HEK293 (cell line): ENCODE results near the gene OR2V2.

Experiments used
- HIC1 ChIP-seq: fragments of 450-650 bp; formaldehyde crosslinking; IDR thresholded peaks from 2 replicates; pipeline ENCODE4 v1.5.1; 2016; ENCODE audit warnings: missing biosample characterization, missing genetic modification characterization
- IKZF3 ChIP-seq: fragments of 450-650 bp; IDR thresholded peaks from 2 replicates; pipeline ENCODE4 v1.5.0; 2018; ENCODE audit warnings: missing biosample characterization, mild to moderate bottlenecking, missing genetic modification characterization, moderate library complexity
- KLF7 ChIP-seq: fragments of 450-650 bp; formaldehyde crosslinking; IDR thresholded peaks from 2 replicates; pipeline ENCODE4 v1.5.1; 2016; ENCODE audit warnings: missing biosample characterization, missing genetic modification characterization, borderline replicate concordance
- KLF9 ChIP-seq: fragments of 450-650 bp; formaldehyde crosslinking; IDR thresholded peaks from 2 replicates; pipeline ENCODE4 v1.5.1; 2016; ENCODE audit warnings: missing biosample characterization, missing genetic modification characterization, low read depth
- PRDM1 ChIP-seq: fragments of 450-650 bp; formaldehyde crosslinking; IDR thresholded peaks from 2 replicates; pipeline ENCODE4; 2016; ENCODE audit warnings: missing biosample characterization, missing genetic modification characterization
- PRDM10 ChIP-seq: fragments of 450-650 bp; formaldehyde crosslinking; IDR thresholded peaks from 2 replicates; pipeline ENCODE4 v1.5.1; 2016; ENCODE audit warnings: missing biosample characterization, missing genetic modification characterization
- TRIM28 ChIP-seq: IDR thresholded peaks from 2 replicates; pipeline ENCODE4 v1.6.1; 2011; ENCODE audit warnings: low read length, control low read depth, borderline replicate concordance
- ZBTB10 ChIP-seq: fragments of 450-650 bp; formaldehyde crosslinking; IDR thresholded peaks from 2 replicates; pipeline ENCODE4 v1.5.1; 2016; ENCODE audit warnings: missing biosample characterization, missing genetic modification characterization
- ZBTB48 ChIP-seq: fragments of 450-650 bp; formaldehyde crosslinking; IDR thresholded peaks from 2 replicates; pipeline ENCODE4 v1.5.1; 2016; ENCODE audit warnings: missing biosample characterization, missing genetic modification characterization
- ZFP69B ChIP-seq: fragments of 450-650 bp; formaldehyde crosslinking; IDR thresholded peaks from 2 replicates; pipeline ENCODE4 v1.5.1; 2016; ENCODE audit warnings: missing biosample characterization, missing genetic modification characterization
- ZIC2 ChIP-seq: fragments of 450-650 bp; formaldehyde crosslinking; IDR thresholded peaks from 2 replicates; pipeline ENCODE4 v1.5.1; 2016; ENCODE audit warnings: missing biosample characterization, missing genetic modification characterization
- ZNF121 ChIP-seq: fragments of 450-650 bp; formaldehyde crosslinking; IDR thresholded peaks from 2 replicates; pipeline ENCODE4 v1.5.1; 2016; ENCODE audit warnings: missing biosample characterization, missing genetic modification characterization
- ZNF184 ChIP-seq: fragments of 450-650 bp; IDR thresholded peaks from 2 replicates; pipeline ENCODE4 v1.5.1; 2018; ENCODE audit warnings: missing biosample characterization, mild to moderate bottlenecking, missing genetic modification characterization
- ZNF391 ChIP-seq: fragments of 450-650 bp; formaldehyde crosslinking; IDR thresholded peaks from 2 replicates; pipeline ENCODE4 v1.5.1; 2016; ENCODE audit warnings: low read depth, missing biosample characterization, missing genetic modification characterization, borderline replicate concordance
- ZNF423 ChIP-seq: fragments of 450-650 bp; formaldehyde crosslinking; IDR thresholded peaks from 2 replicates; pipeline ENCODE4 v1.5.1; 2016; ENCODE audit warnings: missing biosample characterization, missing genetic modification characterization
- ZNF600 ChIP-seq: fragments of 450-650 bp; formaldehyde crosslinking; IDR thresholded peaks from 2 replicates; pipeline ENCODE4 v1.5.1; 2016; ENCODE audit warnings: missing biosample characterization, missing genetic modification characterization
- ZNF629 ChIP-seq: fragments of 450-650 bp; formaldehyde crosslinking; IDR thresholded peaks from 2 replicates; pipeline ENCODE4 v1.5.1; 2017; ENCODE audit warnings: missing biosample characterization, missing genetic modification characterization
- ZNF692 ChIP-seq: fragments of 450-650 bp; formaldehyde crosslinking; IDR thresholded peaks from 2 replicates; pipeline ENCODE4 v1.5.1; 2016; ENCODE audit warnings: missing biosample characterization, missing genetic modification characterization
- ZSCAN23 ChIP-seq: fragments of 450-650 bp; formaldehyde crosslinking; IDR thresholded peaks from 2 replicates; pipeline ENCODE4 v1.5.1; 2016; ENCODE audit warnings: missing biosample characterization, missing genetic modification characterization
- ZSCAN5A ChIP-seq: fragments of 450-650 bp; formaldehyde crosslinking; IDR thresholded peaks from 2 replicates; pipeline ENCODE4 v1.5.1; 2016; ENCODE audit warnings: missing biosample characterization, missing genetic modification characterization

The OR2V2 gene

GRCh38 chr5:181169459-181170236, 22.3 kb downstream of the OR2V2 start (continued):
- TF ChIP-seq ZBTB10 (tag by site-specific recombination): peak; percentile 69
- peak; percentile 63 for TF ChIP-seq ZNF121 (tag by site-specific recombination)
- peak; percentile 78 for TF ChIP-seq PRDM1 (tag by site-specific recombination)
- peak; percentile 17; the same call in 1 of the 2 replicates for TF ChIP-seq ZSCAN23 (tag by site-specific recombination)
- TF ChIP-seq ZNF629: peak; percentile 51; the same call in 1 of the 2 replicates
- TF ChIP-seq IKZF3 (tag by site-specific recombination): peak; percentile 67; the same call in 1 of the 2 replicates
- TF ChIP-seq KLF7 (tag by site-specific recombination): peak; percentile 57; the same call in 1 of the 2 replicates
- TF ChIP-seq ZIC2 (tag by site-specific recombination): peak; percentile 64; the same call in 1 of the 2 replicates
- 0 out of 2 replicates have a peak, but pooled peaks have one; percentile 15 for TF ChIP-seq ZNF184 (tag by site-specific recombination)
- 0 out of 2 replicates have a peak, but pooled peaks have one; percentile 22 for TF ChIP-seq HIC1 (tag by site-specific recombination)
- TF ChIP-seq TRIM28: peak; percentile 71; the same call in 1 of the 2 replicates
- peak; percentile 36; the same call in 1 of the 2 replicates for TF ChIP-seq ZNF391 (tag by site-specific recombination)
- TF ChIP-seq ZFP69B: peak; percentile 65; the same call in 1 of the 2 replicates
- TF ChIP-seq ZNF423 (tag by site-specific recombination): peak; percentile 32; the same call in 1 of the 2 replicates
- TF ChIP-seq ZBTB48 (tag by site-specific recombination): peak; percentile 95
- peak; percentile 67; the same call in 1 of the 2 replicates for TF ChIP-seq PRDM10
- peak; percentile 89 for TF ChIP-seq ZSCAN5A
- TF ChIP-seq ZNF600 (tag by site-specific recombination): peak; percentile 92
- TF ChIP-seq KLF9 (tag by site-specific recombination): 0 out of 2 replicates have a peak, but pooled peaks have one; percentile 20
- peak; percentile 90 for TF ChIP-seq ZNF692 (tag by site-specific recombination)
